HEK293 (cell line): ENCODE results near the gene OR9I1.

Experiments
- CTCF ChIA-PET: fragments of 350-600 bp; formaldehyde crosslinking; extraction: SDS; loops from one replicate; lab custom pipeline; 2021; ENCODE audit warnings: antibody characterized with exemption; lab: Yijun Ruan, JAX
- POLR2A ChIA-PET: fragments of 300-600 bp; formaldehyde crosslinking; extraction: SDS; loops from one replicate; lab custom pipeline; 2020; ENCODE audit warnings: antibody characterized with exemption, inconsistent platforms; lab: Yijun Ruan, JAX
- H3K27ac ChIP-seq: fragments of 200-500 bp; sonication (Bioruptor generic); 2 replicates; pipeline ENCODE4 v1.5.1; 2014; ENCODE audit warnings: low read depth, low read length, control low read depth, inconsistent platforms; ENCODE audit errors: extremely low read depth
- H3K36me3 ChIP-seq, 2 experiments: fragments of 200-500 bp in 1 of 2; sonication (Bioruptor generic) in 1 of 2; 1 replicate in 1 of 2; 2 replicates in 1 of 2; pipeline ENCODE4 v1.5.1; 2014 to 2017; ENCODE audit warnings: inconsistent platforms in 2 of 2, low read length in 2 of 2; ENCODE audit not compliant: control insufficient read depth in 2 of 2, insufficient read depth in 1 of 2
- H3K4me1 ChIP-seq: fragments of 200-500 bp; sonication (Bioruptor generic); 2 replicates; pipeline ENCODE4 v1.5.1; 2014; ENCODE audit warnings: mild to moderate bottlenecking, low read length, inconsistent platforms; ENCODE audit not compliant: control insufficient read depth, insufficient read depth
- H3K4me3 ChIP-seq: 2 replicates; pipeline ENCODE4 v1.5.1; 2011; ENCODE audit warnings: low read depth, mild to moderate bottlenecking, control low read depth, low read length, moderate library complexity
- H3K9me3 ChIP-seq: fragments of 200-500 bp; sonication (Bioruptor generic); 2 replicates; pipeline ENCODE4 v1.5.1; 2014; ENCODE audit warnings: low read depth, low read length, inconsistent platforms; ENCODE audit not compliant: control insufficient read depth, insufficient read depth
- AEBP2 ChIP-seq: fragments of 450-650 bp; formaldehyde crosslinking; IDR thresholded peaks from 2 replicates; pipeline ENCODE4 v1.5.1; 2016; ENCODE audit warnings: missing biosample characterization, missing genetic modification characterization, borderline replicate concordance
- ATF2 ChIP-seq: fragments of 450-650 bp; formaldehyde crosslinking; IDR thresholded peaks from 2 replicates; pipeline ENCODE4 v1.5.1; 2016; ENCODE audit warnings: missing biosample characterization, missing genetic modification characterization, low read depth
- ELK4 ChIP-seq: IDR thresholded peaks from 2 replicates; pipeline ENCODE4 v1.6.1; 2011; ENCODE audit warnings: mild to moderate bottlenecking, low read depth, low read length, borderline replicate concordance
- GFI1B ChIP-seq: fragments of 450-650 bp; formaldehyde crosslinking; IDR thresholded peaks from 2 replicates; pipeline ENCODE4 v1.5.1; 2016; ENCODE audit warnings: missing biosample characterization, missing genetic modification characterization
- KLF16 ChIP-seq: fragments of 450-650 bp; formaldehyde crosslinking; IDR thresholded peaks from 2 replicates; pipeline ENCODE4 v1.5.1; 2017; ENCODE audit warnings: missing biosample characterization, missing genetic modification characterization
- MEIS1 ChIP-seq: sonication (generic); formaldehyde crosslinking; IDR thresholded peaks from 2 replicates; pipeline ENCODE4 v1.8.1; 2022; ENCODE audit warnings: missing genetic modification reagents, mild to moderate bottlenecking, borderline replicate concordance
- REPIN1 ChIP-seq: fragments of 450-650 bp; formaldehyde crosslinking; IDR thresholded peaks from 2 replicates; pipeline ENCODE4 v1.5.1; 2017; ENCODE audit warnings: missing biosample characterization, missing genetic modification characterization, low read depth
- ZBTB44 ChIP-seq: fragments of 450-650 bp; IDR thresholded peaks from 2 replicates; pipeline ENCODE4 v1.5.1; 2018; ENCODE audit warnings: missing biosample characterization, mild to moderate bottlenecking, missing genetic modification characterization
- ZNF133 ChIP-seq: fragments of 450-650 bp; formaldehyde crosslinking; IDR thresholded peaks from 2 replicates; pipeline ENCODE4 v1.5.1; 2016; ENCODE audit warnings: missing biosample characterization, missing genetic modification characterization
- ZNF214 ChIP-seq: fragments of 450-650 bp; formaldehyde crosslinking; IDR thresholded peaks from 2 replicates; pipeline ENCODE4 v1.5.1; 2017; ENCODE audit warnings: missing biosample characterization, mild to moderate bottlenecking, missing genetic modification characterization, borderline replicate concordance
- ZNF366 ChIP-seq: fragments of 450-650 bp; formaldehyde crosslinking; conservative IDR thresholded peaks from 2 replicates; pipeline ENCODE4 v1.5.1; 2016; ENCODE audit warnings: missing biosample characterization, missing genetic modification characterization
- ZNF473 ChIP-seq: fragments of 450-650 bp; formaldehyde crosslinking; IDR thresholded peaks from 2 replicates; pipeline ENCODE4 v1.5.1; 2017; ENCODE audit warnings: missing biosample characterization, missing genetic modification characterization
- ZNF580 ChIP-seq: fragments of 450-650 bp; formaldehyde crosslinking; IDR thresholded peaks from 2 replicates; pipeline ENCODE4 v1.5.1; 2016; ENCODE audit warnings: missing biosample characterization, missing genetic modification characterization
- ZNF585B ChIP-seq: fragments of 450-650 bp; formaldehyde crosslinking; IDR thresholded peaks from 2 replicates; pipeline ENCODE4 v1.5.1; 2016; ENCODE audit warnings: missing biosample characterization, missing genetic modification characterization
- ZNF704 ChIP-seq: fragments of 450-650 bp; formaldehyde crosslinking; IDR thresholded peaks from 2 replicates; pipeline ENCODE4 v1.5.1; 2016; ENCODE audit warnings: missing biosample characterization, missing genetic modification characterization
- ZSCAN16 ChIP-seq: fragments of 450-650 bp; formaldehyde crosslinking; IDR thresholded peaks from 2 replicates; pipeline ENCODE4 v1.5.1; 2016; ENCODE audit warnings: missing biosample characterization, missing genetic modification characterization

The OR9I1 gene

GRCh38 chr11:58070585-58070984 lies 54.7 kb downstream of the OR9I1 start:
- H3K4me1 ChIP-seq: no peaks in the 10 kb centered on the region
- POLR2A ChIA-PET: no interaction called here
- TF ChIP-seq ZNF585B (tag by site-specific recombination): no peak
- TF ChIP-seq AEBP2 (tag by site-specific recombination): no peak
- TF ChIP-seq ELK4: no peak
- TF ChIP-seq ZNF214: no peak
- TF ChIP-seq GFI1B: no peak
- no peak for TF ChIP-seq ZNF133 (tag by site-specific recombination)
- TF ChIP-seq REPIN1 (tag by site-specific recombination): no peak
- no peak for TF ChIP-seq ZNF580 (tag by site-specific recombination)
- TF ChIP-seq ZNF366 (tag by site-specific recombination): no peak
- no peak for TF ChIP-seq MEIS1 (CRISPR knock-in tag)

GRCh38 chr11:58068655-58069054 lies 56.7 kb downstream of the OR9I1 start:
- CTCF ChIA-PET: interaction anchor here (0.5 to 1.0 kb wide), 2 partner anchors 447 to 1004 kb away, joined by 3 read pairs; no protein-coding TSS in a partner anchor
- POLR2A ChIA-PET: no interaction called here

More at GRCh38 chr11:58070585-58070984, 54.7 kb downstream of the OR9I1 start:
- CTCF ChIA-PET: no interaction called here
- H3K4me3 ChIP-seq: no peak overlapping the region
- no peaks in the 10 kb centered on the region for H3K36me3 ChIP-seq
- H3K9me3 ChIP-seq: no peaks in the 10 kb centered on the region
- no peak overlapping the region for H3K27ac ChIP-seq

More at GRCh38 chr11:58068655-58069054, 56.7 kb downstream of the OR9I1 start:
- no peaks in the 10 kb centered on the region for H3K36me3 ChIP-seq
- H3K27ac ChIP-seq: no peak overlapping the region
- H3K4me3 ChIP-seq: no peak overlapping the region
- no peak for TF ChIP-seq ZSCAN16 (tag by site-specific recombination)
- no peak for TF ChIP-seq MEIS1 (CRISPR knock-in tag)
- no peak for TF ChIP-seq ZBTB44 (tag by site-specific recombination)
- no peak for TF ChIP-seq KLF16 (tag by site-specific recombination)
- no peak for TF ChIP-seq ZNF473 (tag by site-specific recombination)
- TF ChIP-seq ATF2 (tag by site-specific recombination): no peak
- no peak for TF ChIP-seq ZNF704 (tag by site-specific recombination)
- no peaks in the 10 kb centered on the region for H3K4me1 ChIP-seq
- no peaks in the 10 kb centered on the region for H3K9me3 ChIP-seq
